Glomerular endothelial cell (primary cell): Measurements from ENCODE around the gene SLC17A7. TPM values are rescaled to one million over a fixed set of nuclear protein-coding genes. Genes with fewer than 3 reads are reported as not detected.

Experiments used
- DNase-seq: peaks from one replicate; pipeline ENCODE4 v3.0.0-alpha.2; 2011; ENCODE audit warnings: low read depth, low spot score; ENCODE audit errors: extremely low read depth
- total RNA-seq: library from RNA; depleted of rRNA; stranded (reverse); fragments of >200 nt; gene quantifications from 2 replicates; pipeline ENCODE4 v1.2.3, GENCODE V29; 2015

The SLC17A7 gene
- total RNA-seq, 1 donor from 2014 or later: not detected

- DNase-seq: no peak
Measured at GRCh38 chr19:49383599-49383998, 57.7 kb downstream of the SLC17A7 start.

GRCh38 chr19:49382639-49383038 lies 58.7 kb downstream of the SLC17A7 start:
- no peak for DNase-seq

GRCh38 chr19:49380391-49380790 lies 60.9 kb downstream of the SLC17A7 start:
- no peak for DNase-seq

Other genes with a start within 250 kb of the SLC17A7 start
- gene SLC6A16, start 116.3 kb downstream of the SLC17A7 start, total RNA-seq: 1.3 and 2.3 TPM in 2 replicates
- not detected in 2 replicates for gene CD37, start 106.1 kb downstream of the SLC17A7 start, total RNA-seq
- 55.2 and 58.0 TPM in 2 replicates for gene TEAD2, start 79.1 kb downstream of the SLC17A7 start, total RNA-seq
- 0.19 and 1.6 TPM in 2 replicates for gene DKKL1, start 77.7 kb downstream of the SLC17A7 start, total RNA-seq
- gene KASH5, start 53.3 kb downstream of the SLC17A7 start, total RNA-seq: not detected in 2 replicates
- gene PTH2, start 18.1 kb downstream of the SLC17A7 start, total RNA-seq: not detected in 2 replicates
- gene GFY, start 16.1 kb downstream of the SLC17A7 start, total RNA-seq: not detected in 2 replicates
- 66.3 and 85.3 TPM in 2 replicates for gene PIH1D1, start 10.3 kb upstream of the SLC17A7 start, total RNA-seq
- 50.8 and 51.3 TPM in 2 replicates for gene ALDH16A1, start 11.7 kb upstream of the SLC17A7 start, total RNA-seq
- gene FLT3LG, start 32.7 kb upstream of the SLC17A7 start, total RNA-seq: 3.1 and 4.4 TPM in 2 replicates
- gene RPL13A, start 46.1 kb upstream of the SLC17A7 start, total RNA-seq: 1,767 and 2,462 TPM in 2 replicates
- gene RPS11, start 54.9 kb upstream of the SLC17A7 start, total RNA-seq: 3,090 and 4,095 TPM in 2 replicates
- gene FCGRT, start 71.1 kb upstream of the SLC17A7 start, total RNA-seq: 167 and 217 TPM in 2 replicates
- gene RCN3, start 86.5 kb upstream of the SLC17A7 start, total RNA-seq: 71.5 and 95.5 TPM in 2 replicates
- 79.9 and 91.1 TPM in 2 replicates for gene NOSIP, start 139.0 kb upstream of the SLC17A7 start, total RNA-seq
- gene PRRG2, start 139.8 kb upstream of the SLC17A7 start, total RNA-seq: 1.6 and 12.2 TPM in 2 replicates
- 13.4 and 26.1 TPM in 2 replicates for gene PRR12, start 149.7 kb upstream of the SLC17A7 start, total RNA-seq
- 110 and 120 TPM in 2 replicates for gene RRAS, start 198.6 kb upstream of the SLC17A7 start, total RNA-seq
- 47.0 and 68.6 TPM in 2 replicates for gene SCAF1, start 200.7 kb upstream of the SLC17A7 start, total RNA-seq
- gene IRF3, start 224.3 kb upstream of the SLC17A7 start, total RNA-seq: 36.9 and 46.9 TPM in 2 replicates
- 18.6 and 21.2 TPM in 2 replicates for gene BCL2L12, start 224.4 kb upstream of the SLC17A7 start, total RNA-seq
- 266 and 283 TPM in 2 replicates for gene PRMT1, start 235.7 kb upstream of the SLC17A7 start, total RNA-seq
- gene ADM5, start 248.1 kb upstream of the SLC17A7 start, total RNA-seq: 1.5 and 1.8 TPM in 2 replicates
- gene CPT1C, start 249.6 kb upstream of the SLC17A7 start, total RNA-seq: 18.6 and 28.4 TPM in 2 replicates